HepG2 (cell line): ENCODE data around the gene PKP1.

Experiments
- BHLHE40 ChIP-seq: IDR thresholded peaks from 2 replicates; pipeline ENCODE4 v1.6.1; 2011; ENCODE audit warnings: low read length, improper control_type of control experiment
- POLR2A ChIP-seq, 2 experiments: IDR thresholded peaks; 2 replicates each; pipeline ENCODE4 v1.6.1; 2011; ENCODE audit warnings: low read depth in 2 of 2, low read length in 2 of 2, mild to moderate bottlenecking in 1 of 2, moderate library complexity in 1 of 2; ENCODE audit not compliant: insufficient read depth in 1 of 2
- SP4 ChIP-seq: sonication (generic); formaldehyde crosslinking; IDR thresholded peaks from 2 replicates; pipeline ENCODE4 v1.8.1; 2023; ENCODE audit warnings: mild to moderate bottlenecking, missing genetic modification reagents
- TP53 ChIP-seq: sonication (generic); formaldehyde crosslinking; conservative IDR thresholded peaks from 2 replicates; pipeline ENCODE4 v1.4.0; 2020; ENCODE audit warnings: missing genetic modification reagents
- ZBTB7A ChIP-seq: sonication (generic); formaldehyde crosslinking; IDR thresholded peaks from 2 replicates; pipeline ENCODE4 v1.8.0; 2022; ENCODE audit warnings: mild to moderate bottlenecking, missing genetic modification reagents
- TF ChIP-seq, protein P1 (sequence below): sonication (generic); formaldehyde crosslinking; IDR thresholded peaks from 2 replicates; pipeline ENCODE4 v1.5.0; 2020; ENCODE audit warnings: mild to moderate bottlenecking, missing genetic modification reagents, moderate library complexity

- TF ChIP-seq, protein P1, sequence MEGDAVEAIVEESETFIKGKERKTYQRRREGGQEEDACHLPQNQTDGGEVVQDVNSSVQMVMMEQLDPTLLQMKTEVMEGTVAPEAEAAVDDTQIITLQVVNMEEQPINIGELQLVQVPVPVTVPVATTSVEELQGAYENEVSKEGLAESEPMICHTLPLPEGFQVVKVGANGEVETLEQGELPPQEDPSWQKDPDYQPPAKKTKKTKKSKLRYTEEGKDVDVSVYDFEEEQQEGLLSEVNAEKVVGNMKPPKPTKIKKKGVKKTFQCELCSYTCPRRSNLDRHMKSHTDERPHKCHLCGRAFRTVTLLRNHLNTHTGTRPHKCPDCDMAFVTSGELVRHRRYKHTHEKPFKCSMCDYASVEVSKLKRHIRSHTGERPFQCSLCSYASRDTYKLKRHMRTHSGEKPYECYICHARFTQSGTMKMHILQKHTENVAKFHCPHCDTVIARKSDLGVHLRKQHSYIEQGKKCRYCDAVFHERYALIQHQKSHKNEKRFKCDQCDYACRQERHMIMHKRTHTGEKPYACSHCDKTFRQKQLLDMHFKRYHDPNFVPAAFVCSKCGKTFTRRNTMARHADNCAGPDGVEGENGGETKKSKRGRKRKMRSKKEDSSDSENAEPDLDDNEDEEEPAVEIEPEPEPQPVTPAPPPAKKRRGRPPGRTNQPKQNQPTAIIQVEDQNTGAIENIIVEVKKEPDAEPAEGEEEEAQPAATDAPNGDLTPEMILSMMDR (CRISPR knock-in tag), result no peak
- TF ChIP-seq ZBTB7A (CRISPR knock-in tag) (no peak), BHLHE40 (no peak), TP53 (CRISPR knock-in tag) (no peak), SP4 (no peak), POLR2A (IDR thresholded peaks at IDR 0.05; ENCODE audit: insufficient read depth in 1 of 2, low read depth in 2 of 2, low read length in 2 of 2) (no peak)
Observed at GRCh38 chr1:201327687-201328240, 44.5 kb downstream of the PKP1 start.
